HG03354 (cell line): ENCODE measurements around the gene SMARCA2.
A peak's percentile ranks its signal among the peaks of the same experiment; 100 is the strongest.

Source experiments
- ATAC-seq: cut with Tn5 transposase; IDR thresholded peaks from one replicate; pipeline ENCODE4 v1.9.1; 2021; ENCODE audit warnings: mild to moderate bottlenecking; ENCODE audit not compliant: unreplicated experiment, poor library complexity, severe bottlenecking

The SMARCA2 gene

GRCh38 chr9:2014696-2015580, at the start of gene SMARCA2:
Gene SMARCA2, plus strand, starts transcription at chr9:2015347. Its CDS starts 13,676 bp downstream, at chr9:2029023.
- peak; percentile 81 for ATAC-seq

- no peak for ATAC-seq
Measured at GRCh38 chr9:1966725-1967366, 48.3 kb upstream of the SMARCA2 start.

GRCh38 chr9:1969160-1969559, 46.0 kb upstream of the SMARCA2 start:
- ATAC-seq = no peak

GRCh38 chr9:1969898-1970297, 45.2 kb upstream of the SMARCA2 start:
- ATAC-seq = no peak

- no peak for ATAC-seq
Measured at GRCh38 chr9:1972672-1973071, 42.5 kb upstream of the SMARCA2 start.

- ATAC-seq = no peak
Measured at GRCh38 chr9:1977026-1977425, 38.1 kb upstream of the SMARCA2 start.

GRCh38 chr9:1978941-1979340, 36.2 kb upstream of the SMARCA2 start:
- ATAC-seq = no peak

GRCh38 chr9:1979741-1980367, 35.3 kb upstream of the SMARCA2 start:
- ATAC-seq = no peak

- no peak for ATAC-seq
Measured at GRCh38 chr9:1980387-1980786, 34.8 kb upstream of the SMARCA2 start.

GRCh38 chr9:1982074-1982473, 33.1 kb upstream of the SMARCA2 start:
- ATAC-seq = no peak

- no peak for ATAC-seq
Measured at GRCh38 chr9:1986341-1986740, 28.8 kb upstream of the SMARCA2 start.

GRCh38 chr9:1989500-1989899, 25.6 kb upstream of the SMARCA2 start:
- ATAC-seq = no peak

- ATAC-seq = no peak
Measured at GRCh38 chr9:1994180-1994579, 21.0 kb upstream of the SMARCA2 start.

GRCh38 chr9:1995084-1995483, 20.1 kb upstream of the SMARCA2 start:
- no peak for ATAC-seq

- ATAC-seq = no peak
Measured at GRCh38 chr9:1996156-1996555, 19.0 kb upstream of the SMARCA2 start.

- ATAC-seq = no peak
Measured at GRCh38 chr9:1997646-1998045, 17.5 kb upstream of the SMARCA2 start.

- no peak for ATAC-seq
Measured at GRCh38 chr9:1998111-1998510, 17.0 kb upstream of the SMARCA2 start.

GRCh38 chr9:2000314-2000713, 14.8 kb upstream of the SMARCA2 start:
- ATAC-seq = no peak

GRCh38 chr9:2008372-2008771, 6.8 kb upstream of the SMARCA2 start:
- no peak for ATAC-seq

- ATAC-seq = peak; percentile 11
Measured at GRCh38 chr9:2012347-2012746, 2.8 kb upstream of the SMARCA2 start.
